ENCODE data around the gene PDHA1. TPM values are rescaled to one million over a fixed set of nuclear protein-coding genes. Genes with fewer than 3 reads are reported as not detected.

PDHA1 gene
- 114 TPM for total RNA-seq
- long read RNA-seq, transcript PDHA1-206 (11 exons, 3,310 nt) = major isoform, 117 of 144 reads
- long read RNA-seq, transcript PDHA1-204 (12 exons, 3,484 nt) = minor isoform, 7 of 144 reads
- long read RNA-seq, partial matches to known transcripts = 4 of 144 reads
- long read RNA-seq, other reads (novel, unspliced or antisense) = 12 of 144 reads

- no peaks in the 10 kb centered on the region for H3K9me3 ChIP-seq
- H3K4me3 ChIP-seq = peak within 1 kb of the TSS; percentile 69
- ATAC-seq (peak; percentile 99), DNase-seq (peak; percentile 97)
- peak within 1 kb of the TSS; percentile 86 for H3K27ac ChIP-seq
- H3K36me3 ChIP-seq = no peaks in the 10 kb centered on the region
- no peaks in the 10 kb centered on the region for H3K27me3 ChIP-seq
- TF ChIP-seq CTCF (IDR thresholded peaks at IDR 0.05) = no peak
- H3K4me1 ChIP-seq = peaks cover 5% of the 10 kb centered on the region
- intact Hi-C loops (cut with DNase I) = no loop called here
Observed at GRCh38 chrX:19343535-19344408, at the start of gene PDHA1. TSS of gene PDHA1 (plus strand) at chrX:19343927. CDS start at chrX:19344038, 111 bp downstream.

- Histone ChIP-seq H3K36me3 (no peaks in the 10 kb centered on the region), H3K27me3 (no peaks in the 10 kb centered on the region), H3K9me3 (no peaks in the 10 kb centered on the region), H3K4me1 (no peaks in the 10 kb centered on the region), H3K4me3 (no peak overlapping the region), H3K27ac (no peak overlapping the region)
- no peak for DNase-seq
- intact Hi-C loops (cut with DNase I) = no loop called here
- TF ChIP-seq CTCF (IDR thresholded peaks at IDR 0.05) = no peak
- ATAC-seq = no peak
Observed at GRCh38 chrX:19303256-19303880, 40.4 kb upstream of the PDHA1 start.

GRCh38 chrX:19326567-19326966, 17.2 kb upstream of the PDHA1 start:
- no peak overlapping the region for H3K27ac ChIP-seq
- intact Hi-C loops (cut with DNase I) = no loop called here
- no peaks in the 10 kb centered on the region for H3K27me3 ChIP-seq
- DNase-seq = no peak
- H3K4me3 ChIP-seq = no peak overlapping the region
- no peak for ATAC-seq
- H3K9me3 ChIP-seq = no peaks in the 10 kb centered on the region
- no peaks in the 10 kb centered on the region for H3K36me3 ChIP-seq
- no peaks in the 10 kb centered on the region for H3K4me1 ChIP-seq
- no peak for TF ChIP-seq CTCF (IDR thresholded peaks at IDR 0.05)

- no peak for ATAC-seq
Observed at GRCh38 chrX:19331831-19332230, 11.9 kb upstream of the PDHA1 start.

GRCh38 chrX:19332983-19333382, 10.7 kb upstream of the PDHA1 start:
- H3K4me1 ChIP-seq = no peaks in the 10 kb centered on the region
- no peaks in the 10 kb centered on the region for H3K27me3 ChIP-seq
- no peaks in the 10 kb centered on the region for H3K36me3 ChIP-seq
- no peak overlapping the region for H3K4me3 ChIP-seq
- ATAC-seq (no peak), DNase-seq (no peak)
- peaks cover 7% of the 10 kb centered on the region for H3K9me3 ChIP-seq
- TF ChIP-seq CTCF (IDR thresholded peaks at IDR 0.05) = no peak
- no peak overlapping the region for H3K27ac ChIP-seq
- intact Hi-C loops (cut with DNase I) = loop anchor here (10.0 kb wide), 1 partner anchor 948 kb away; no protein-coding TSS in a partner anchor

More at GRCh38 chrX:19331831-19332230, 11.9 kb upstream of the PDHA1 start:
- no peak for TF ChIP-seq CTCF (IDR thresholded peaks at IDR 0.05)
- H3K36me3 ChIP-seq = no peaks in the 10 kb centered on the region
- no peak overlapping the region for H3K27ac ChIP-seq
- intact Hi-C loops (cut with DNase I) = loop anchor here (10.0 kb wide), 1 partner anchor 947 kb away; no protein-coding TSS in a partner anchor
- peaks cover 7% of the 10 kb centered on the region for H3K9me3 ChIP-seq
- H3K4me3 ChIP-seq = no peak overlapping the region
- no peaks in the 10 kb centered on the region for H3K27me3 ChIP-seq
- no peak for DNase-seq
- no peaks in the 10 kb centered on the region for H3K4me1 ChIP-seq

All from upper lobe of right lung (tissue), 1 donor.